Activated T-helper 17 cell treated with anti-CD3 and anti-CD28 coated beads, Interleukin-2, amount 50 U/mL, for 72 hours (primary cell): ENCODE measurements around the gene EIF4E3. TPM values are rescaled to one million over a fixed set of nuclear protein-coding genes. Genes with fewer than 3 reads are reported as not detected.

Source experiments
- ATAC-seq: fragments of 150-1000 bp; cut with Tn5 transposase; replicated peaks from 2 replicates; pipeline ENCODE4 v1.10.0; 2021; ENCODE audit warnings: mild to moderate bottlenecking, moderate library complexity
- H3K27ac Mint-ChIP-seq: one replicate; pipeline ENCODE4 v1.8.0; 2022; ENCODE audit warnings: mixed read lengths
- H3K27me3 Mint-ChIP-seq: one replicate; pipeline ENCODE4 v1.8.0; 2022; ENCODE audit warnings: mixed read lengths
- H3K36me3 Mint-ChIP-seq: one replicate; pipeline ENCODE4 v1.8.0; 2022; ENCODE audit warnings: low read depth, mild to moderate bottlenecking, mixed read lengths
- H3K4me1 Mint-ChIP-seq: one replicate; pipeline ENCODE4 v1.8.0; 2022; ENCODE audit warnings: mixed read lengths
- H3K4me3 Mint-ChIP-seq: one replicate; pipeline ENCODE4 v1.8.0; 2022; ENCODE audit warnings: mild to moderate bottlenecking, mixed read lengths
- H3K9me3 Mint-ChIP-seq: one replicate; pipeline ENCODE4 v1.8.0; 2022; ENCODE audit warnings: mixed read lengths
- total RNA-seq, 2 donors: library from RNA; stranded (reverse); gene quantifications; one replicate each; pipeline ENCODE4 v1.2.3, GENCODE V29; 2022

Gene EIF4E3
- total RNA-seq, 2 donors from 2014 or later: 25.3 to 27.4 TPM

DNA sequence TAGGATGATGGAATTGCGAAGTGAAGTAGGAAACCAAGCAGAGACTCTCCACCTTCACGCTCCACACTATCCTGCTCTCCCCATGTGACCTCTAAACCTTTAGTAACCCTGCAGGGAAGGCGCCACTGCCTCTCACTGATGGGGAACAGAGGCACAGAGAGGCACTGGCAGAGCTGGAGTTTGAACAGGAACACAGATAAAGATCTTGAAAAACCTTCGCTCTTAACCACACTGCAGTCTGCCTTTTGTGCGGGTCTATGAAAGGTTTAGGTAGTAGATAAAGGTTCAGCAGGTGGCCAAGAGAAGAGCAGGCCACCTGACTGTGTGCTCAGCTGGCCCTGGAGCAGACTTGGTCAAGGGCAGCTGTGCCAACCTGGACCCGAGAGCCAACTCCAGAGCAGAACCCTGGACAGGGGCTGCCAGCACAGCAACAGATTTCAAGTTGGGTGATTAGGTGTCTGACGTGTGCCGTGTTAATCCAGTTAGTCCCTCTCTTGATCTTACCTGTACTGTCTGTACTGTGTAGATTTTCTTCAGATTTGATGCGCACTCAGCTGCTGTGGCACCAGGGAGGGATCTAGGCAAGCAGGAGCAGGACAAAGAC, 15.2 kb downstream of the EIF4E3 start:
- H3K9me3 Mint-ChIP-seq: no peaks in the 10 kb centered on the region
- H3K36me3 Mint-ChIP-seq: peaks cover 40% of the 10 kb centered on the region
- no peaks in the 10 kb centered on the region for H3K27me3 Mint-ChIP-seq
- peak; percentile 29 for ATAC-seq
- H3K4me1 Mint-ChIP-seq: peaks cover 37% of the 10 kb centered on the region
- H3K27ac Mint-ChIP-seq: peak overlapping the region; percentile 81
- H3K4me3 Mint-ChIP-seq: peak overlapping the region; percentile 58

DNA sequence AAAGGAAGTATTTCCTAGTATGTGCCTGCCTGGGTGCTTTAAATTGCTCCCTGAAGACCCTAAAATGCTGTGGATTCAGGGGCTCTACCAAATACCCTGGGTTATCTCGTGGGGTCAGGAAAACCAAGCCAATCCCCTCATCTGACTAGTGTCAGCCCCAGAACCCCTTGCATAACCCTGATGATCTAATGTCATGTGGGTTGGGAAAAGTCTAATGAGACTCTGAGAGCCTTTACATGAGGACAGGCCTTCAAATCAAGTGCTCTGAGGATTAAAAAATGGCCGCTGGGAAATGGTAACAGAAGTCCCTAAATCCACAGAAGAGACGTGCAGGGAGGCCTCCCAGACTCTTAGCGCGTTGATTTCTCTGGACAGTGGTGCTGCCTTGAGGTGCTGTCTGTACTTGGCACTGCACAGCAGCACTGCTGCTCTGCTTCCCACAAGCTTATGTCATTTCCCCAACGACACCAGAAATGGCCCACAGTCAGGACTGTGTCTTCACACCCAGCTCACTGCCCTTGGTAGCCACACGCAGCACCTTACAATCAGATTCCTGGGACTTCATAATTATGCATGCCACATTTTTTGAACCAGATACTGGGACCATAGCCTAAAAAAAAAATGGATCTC, 16.6 kb downstream of the EIF4E3 start:
- Mint-ChIP-seq H3K9me3 (no peaks in the 10 kb centered on the region), H3K27ac (peak overlapping the region; percentile 29)
- ATAC-seq: no peak

DNA sequence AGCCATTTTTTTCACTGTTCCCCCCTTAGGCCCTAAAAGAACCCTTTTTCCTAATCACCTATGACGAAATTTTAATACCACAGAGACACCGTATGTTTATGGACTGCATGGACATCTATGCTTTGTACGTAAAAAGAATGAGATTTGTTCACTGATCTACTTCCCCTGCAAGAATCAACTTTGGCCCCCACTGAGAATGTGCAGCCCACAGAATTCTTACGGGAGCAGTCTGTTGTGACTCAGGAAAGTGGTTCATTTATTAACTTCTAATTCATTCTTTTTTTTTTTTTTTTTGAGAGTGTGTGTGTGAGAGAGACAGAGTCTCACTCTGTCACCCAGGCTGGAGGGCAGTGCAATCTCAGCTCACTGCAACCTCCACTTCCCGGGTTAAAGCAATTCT, 17.6 kb downstream of the EIF4E3 start:
- no peak for ATAC-seq
- Mint-ChIP-seq H3K36me3 (peaks cover 51% of the 10 kb centered on the region), H3K27me3 (no peaks in the 10 kb centered on the region)

More for the DNA sequence above, 16.6 kb downstream of the EIF4E3 start:
- Mint-ChIP-seq H3K27me3 (no peaks in the 10 kb centered on the region), H3K36me3 (peaks cover 51% of the 10 kb centered on the region), H3K4me1 (peaks cover 39% of the 10 kb centered on the region), H3K4me3 (no peak overlapping the region)

GRCh38 chr3:71705681-71706080, 19.5 kb downstream of the EIF4E3 start:
- Mint-ChIP-seq H3K27me3 (no peaks in the 10 kb centered on the region), H3K9me3 (no peaks in the 10 kb centered on the region), H3K27ac (peak overlapping the region; percentile 95), H3K36me3 (peaks cover 65% of the 10 kb centered on the region), H3K4me3 (peak overlapping the region; percentile 89), H3K4me1 (peaks cover 53% of the 10 kb centered on the region)
- ATAC-seq: no peak

More for the DNA sequence above, 17.6 kb downstream of the EIF4E3 start:
- Mint-ChIP-seq H3K9me3 (no peaks in the 10 kb centered on the region), H3K4me1 (peaks cover 40% of the 10 kb centered on the region), H3K27ac (no peak overlapping the region), H3K4me3 (no peak overlapping the region)

GRCh38 chr3:71704915-71705314, 20.3 kb downstream of the EIF4E3 start:
- Mint-ChIP-seq H3K4me3 (peak overlapping the region; percentile 89), H3K36me3 (peaks cover 63% of the 10 kb centered on the region), H3K9me3 (no peaks in the 10 kb centered on the region), H3K27ac (peak overlapping the region; percentile 95), H3K4me1 (peaks cover 52% of the 10 kb centered on the region), H3K27me3 (no peaks in the 10 kb centered on the region)
- ATAC-seq: no peak

GRCh38 chr3:71703797-71704196, 21.4 kb downstream of the EIF4E3 start:
- H3K27ac Mint-ChIP-seq: peak overlapping the region; percentile 95

GRCh38 chr3:71702131-71703024, 22.8 kb downstream of the EIF4E3 start:
- H3K4me1 Mint-ChIP-seq: peaks cover 52% of the 10 kb centered on the region
- H3K27me3 Mint-ChIP-seq: no peaks in the 10 kb centered on the region
- H3K36me3 Mint-ChIP-seq: peaks cover 57% of the 10 kb centered on the region
- ATAC-seq: peak; percentile 94
- peak overlapping the region; percentile 95 for H3K27ac Mint-ChIP-seq
- peak overlapping the region; percentile 89 for H3K4me3 Mint-ChIP-seq
- no peaks in the 10 kb centered on the region for H3K9me3 Mint-ChIP-seq

More at GRCh38 chr3:71703797-71704196, 21.4 kb downstream of the EIF4E3 start:
- Mint-ChIP-seq H3K9me3 (no peaks in the 10 kb centered on the region), H3K36me3 (peaks cover 57% of the 10 kb centered on the region), H3K4me3 (peak overlapping the region; percentile 89), H3K27me3 (no peaks in the 10 kb centered on the region), H3K4me1 (peaks cover 48% of the 10 kb centered on the region)
- no peak for ATAC-seq

DNA sequence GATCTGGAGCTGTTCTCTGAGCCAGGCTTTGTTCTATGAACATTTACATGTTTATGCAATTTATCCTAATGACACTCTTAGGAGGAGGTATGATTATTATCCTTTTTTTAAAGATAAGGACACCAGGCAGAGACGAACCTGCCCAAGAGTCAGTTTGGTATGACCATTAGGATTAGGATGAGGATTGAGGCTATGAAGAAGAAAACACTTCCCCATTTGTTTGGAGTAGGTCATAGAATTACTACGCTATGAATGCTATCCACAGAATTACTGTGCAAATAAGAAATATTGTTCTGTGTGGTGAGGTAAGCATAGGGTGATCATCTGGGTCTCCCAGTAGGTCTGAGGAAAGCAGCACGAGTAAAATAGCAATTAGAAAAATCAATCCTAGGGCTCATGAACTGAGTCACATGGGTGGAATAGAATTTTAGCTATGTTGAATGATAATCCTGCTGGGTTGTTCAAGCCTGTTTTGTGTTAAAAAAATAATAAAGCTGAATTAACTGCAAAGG, 23.9 kb downstream of the EIF4E3 start:
- H3K27me3 Mint-ChIP-seq: no peaks in the 10 kb centered on the region
- H3K36me3 Mint-ChIP-seq: peaks cover 55% of the 10 kb centered on the region
- ATAC-seq: no peak
- H3K9me3 Mint-ChIP-seq: no peaks in the 10 kb centered on the region
- peak overlapping the region; percentile 89 for H3K4me3 Mint-ChIP-seq
- H3K4me1 Mint-ChIP-seq: peaks cover 53% of the 10 kb centered on the region
- H3K27ac Mint-ChIP-seq: peak overlapping the region; percentile 95

DNA sequence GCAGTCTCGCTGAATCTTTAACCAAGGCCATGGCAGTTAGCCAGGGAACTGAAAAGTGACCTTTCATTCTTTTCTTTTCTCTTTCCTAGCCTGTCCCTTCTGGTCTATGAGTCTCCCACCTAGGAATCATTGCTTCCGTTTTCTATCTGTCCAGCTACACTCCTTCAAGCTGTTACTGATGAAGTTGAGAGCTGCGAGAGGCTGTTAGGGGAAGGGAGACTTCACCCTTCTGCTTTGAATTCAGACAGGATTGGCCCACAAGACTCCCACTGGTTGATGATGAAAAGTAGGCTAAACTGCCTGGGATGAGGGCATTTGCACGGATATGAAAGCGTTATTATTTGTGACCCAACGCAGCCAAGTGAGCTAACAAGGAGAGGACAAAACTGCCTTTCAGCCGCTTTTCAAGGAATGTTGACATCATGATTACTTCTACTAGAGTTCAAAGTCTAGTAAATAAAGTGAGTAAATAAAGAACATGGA, 30.2 kb downstream of the EIF4E3 start:
- no peaks in the 10 kb centered on the region for H3K9me3 Mint-ChIP-seq
- no peak overlapping the region for H3K27ac Mint-ChIP-seq
- peaks cover 69% of the 10 kb centered on the region for H3K36me3 Mint-ChIP-seq
- H3K4me3 Mint-ChIP-seq: no peak overlapping the region
- no peaks in the 10 kb centered on the region for H3K27me3 Mint-ChIP-seq
- peaks cover 4% of the 10 kb centered on the region for H3K4me1 Mint-ChIP-seq
- no peak for ATAC-seq

DNA sequence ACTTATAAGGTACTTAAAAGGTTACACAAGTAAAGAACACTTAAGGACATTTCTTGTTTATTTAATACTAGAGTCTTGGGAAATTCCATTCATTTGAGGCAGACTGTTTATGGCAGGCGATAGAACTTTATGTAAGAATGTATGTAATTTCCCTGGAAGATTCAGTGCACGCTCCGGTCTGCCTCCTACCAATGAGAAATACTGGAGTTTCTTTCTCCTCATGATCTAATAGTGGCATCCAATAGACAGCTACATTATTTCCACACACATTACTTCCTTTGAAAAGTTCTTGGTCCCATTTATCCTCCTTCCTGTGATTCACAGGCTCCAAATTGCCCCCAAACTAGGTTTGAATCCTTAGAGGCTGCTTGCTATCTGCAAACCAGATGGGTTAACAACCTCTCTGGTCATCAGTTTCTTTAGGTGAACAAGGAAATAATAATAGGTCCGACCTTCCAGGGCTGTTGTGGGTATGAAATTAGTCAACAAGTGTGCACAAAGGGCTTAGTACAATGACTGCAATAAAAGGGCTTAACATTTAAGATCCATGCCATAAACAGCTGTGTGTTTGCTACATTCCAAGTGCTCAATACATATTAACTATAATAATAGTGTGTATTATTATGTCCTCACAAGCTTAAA, 30.7 kb downstream of the EIF4E3 start:
- Mint-ChIP-seq H3K36me3 (peaks cover 75% of the 10 kb centered on the region), H3K27ac (no peak overlapping the region), H3K4me3 (no peak overlapping the region), H3K9me3 (no peaks in the 10 kb centered on the region), H3K27me3 (no peaks in the 10 kb centered on the region), H3K4me1 (peaks cover 4% of the 10 kb centered on the region)
- no peak for ATAC-seq

GRCh38 chr3:71693641-71694040, 31.6 kb downstream of the EIF4E3 start:
- Mint-ChIP-seq H3K4me3 (no peak overlapping the region), H3K9me3 (no peaks in the 10 kb centered on the region), H3K27ac (peak overlapping the region; percentile 43), H3K4me1 (peaks cover 4% of the 10 kb centered on the region), H3K36me3 (peaks cover 82% of the 10 kb centered on the region), H3K27me3 (no peaks in the 10 kb centered on the region)
- ATAC-seq: no peak

GRCh38 chr3:71692139-71692538, 33.1 kb downstream of the EIF4E3 start:
- no peak overlapping the region for H3K4me3 Mint-ChIP-seq
- H3K9me3 Mint-ChIP-seq: no peaks in the 10 kb centered on the region
- no peak for ATAC-seq
- H3K36me3 Mint-ChIP-seq: peaks cover 82% of the 10 kb centered on the region
- H3K27ac Mint-ChIP-seq: no peak overlapping the region
- no peaks in the 10 kb centered on the region for H3K4me1 Mint-ChIP-seq
- H3K27me3 Mint-ChIP-seq: no peaks in the 10 kb centered on the region

- H3K9me3 Mint-ChIP-seq: no peaks in the 10 kb centered on the region
- H3K36me3 Mint-ChIP-seq: peaks cover 85% of the 10 kb centered on the region
- no peak overlapping the region for H3K4me3 Mint-ChIP-seq
- H3K4me1 Mint-ChIP-seq: no peaks in the 10 kb centered on the region
- H3K27ac Mint-ChIP-seq: no peak overlapping the region
- no peak for ATAC-seq
- no peaks in the 10 kb centered on the region for H3K27me3 Mint-ChIP-seq
These were observed 34.8 kb downstream of the EIF4E3 start for GRCh38 chr3:71690341-71690841.

DNA sequence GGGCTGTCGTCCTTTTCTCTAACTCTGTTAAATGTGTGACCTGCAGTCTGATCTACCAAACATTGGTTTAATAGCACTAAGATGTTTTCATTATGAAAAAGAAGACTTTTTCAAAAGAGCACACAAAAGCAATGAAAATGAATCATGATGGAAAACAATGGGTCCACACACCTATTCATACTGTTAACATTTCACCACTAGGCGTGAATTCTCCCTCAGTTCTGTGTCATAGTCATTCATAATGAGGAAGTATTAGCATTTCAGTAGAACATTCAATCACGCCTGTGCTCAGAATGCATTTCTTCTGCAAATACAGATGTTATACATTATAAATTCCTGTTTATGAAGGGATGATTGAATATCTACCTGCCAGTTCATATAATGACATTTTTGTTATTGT, 35.9 kb downstream of the EIF4E3 start:
- H3K27me3 Mint-ChIP-seq: no peaks in the 10 kb centered on the region

More for the DNA sequence above, 35.9 kb downstream of the EIF4E3 start:
- ATAC-seq: peak; percentile 63
- H3K27ac Mint-ChIP-seq: peak overlapping the region; percentile 54
- no peaks in the 10 kb centered on the region for H3K4me1 Mint-ChIP-seq
- no peaks in the 10 kb centered on the region for H3K9me3 Mint-ChIP-seq
- H3K4me3 Mint-ChIP-seq: no peak overlapping the region
- peaks cover 90% of the 10 kb centered on the region for H3K36me3 Mint-ChIP-seq
